IMR-90 (cell line): ENCODE measurements around the gene DBH. TPM values are rescaled to one million over a fixed set of nuclear protein-coding genes. Genes with fewer than 3 reads are reported as not detected.

Experiments
- ATAC-seq: fragments of 200-7000 bp; cut with Tn5 transposase; 2 replicates; pipeline ENCODE4 v1.9.1; 2020; ENCODE audit warnings: low read depth, mild to moderate bottlenecking, moderate library complexity
- BruUV-seq: library from RNA; stranded (reverse); fragments of 400-500 nt; replicated peaks from 2 replicates; lab custom pipeline; 2021; lab: Mats Ljungman, UMichigan
- CTCF ChIA-PET: fragments of 300-600 bp; formaldehyde crosslinking; extraction: SDS; loops from one replicate; lab custom pipeline; 2021; ENCODE audit warnings: antibody characterized with exemption; lab: Yijun Ruan, JAX
- POLR2A ChIA-PET: fragments of 300-600 bp; sonication (Branson Sonifier 250); formaldehyde crosslinking; loops from one replicate; lab custom pipeline; 2022; ENCODE audit warnings: antibody characterized with exemption; ENCODE audit not compliant: unreplicated experiment; lab: Charles Lee
- DNase-seq: peaks from one replicate; pipeline ENCODE4 v3.0.0; 2013
- H2AFZ ChIP-seq: replicated peaks from 2 replicates; pipeline ENCODE3; 2013; ENCODE audit warnings: low read length, mild to moderate bottlenecking; ENCODE audit not compliant: poor library complexity
- H2AK5ac ChIP-seq: 2 replicates; pipeline ENCODE4 v1.6.1; 2013; ENCODE audit warnings: low read depth, low read length, inconsistent platforms
- H2AK9ac ChIP-seq: replicated peaks from 2 replicates; pipeline ENCODE3; 2013; ENCODE audit warnings: mild to moderate bottlenecking, low read depth, low read length, moderate library complexity; ENCODE audit not compliant: poor library complexity
- H2BK120ac ChIP-seq: 2 replicates; pipeline ENCODE4 v1.6.1; 2013; ENCODE audit warnings: low read depth, low read length, inconsistent platforms
- H2BK15ac ChIP-seq: 3 replicates; pipeline ENCODE4 v1.6.1; 2013; ENCODE audit warnings: low read depth, low read length, inconsistent platforms
- H2BK20ac ChIP-seq: 2 replicates; pipeline ENCODE4 v1.6.1; 2013; ENCODE audit warnings: low read depth, mild to moderate bottlenecking, inconsistent platforms, low read length, moderate library complexity
- H2BK5ac ChIP-seq: 2 replicates; pipeline ENCODE4 v1.6.1; 2013; ENCODE audit warnings: mild to moderate bottlenecking, low read depth, low read length, inconsistent platforms; ENCODE audit not compliant: poor library complexity, severe bottlenecking
- H3K14ac ChIP-seq: replicated peaks from 2 replicates; pipeline ENCODE4 v1.6.1; 2013; ENCODE audit warnings: low read depth, low read length, inconsistent platforms
- H3K18ac ChIP-seq: 2 replicates; pipeline ENCODE4 v1.6.1; 2013; ENCODE audit warnings: low read depth, low read length, control low read depth
- H3K23ac ChIP-seq: 2 replicates; pipeline ENCODE4 v1.6.1; 2013; ENCODE audit warnings: low read depth, low read length, inconsistent platforms
- H3K27ac ChIP-seq: 2 replicates; pipeline ENCODE4 v1.5.1; 2013; ENCODE audit warnings: mild to moderate bottlenecking, control low read depth, low read length; ENCODE audit not compliant: insufficient read depth
- H3K27me3 ChIP-seq: 2 replicates; pipeline ENCODE4 v1.6.1; 2013; ENCODE audit warnings: low read length; ENCODE audit not compliant: control insufficient read depth, insufficient read depth
- H3K36me3 ChIP-seq: 2 replicates; pipeline ENCODE4 v1.6.1; 2013; ENCODE audit warnings: low read length, mixed read lengths; ENCODE audit not compliant: control insufficient read depth, insufficient read depth
- H3K4ac ChIP-seq: 2 replicates; pipeline ENCODE4 v1.6.1; 2013; ENCODE audit warnings: low read depth, low read length, inconsistent platforms
- H3K4me1 ChIP-seq: 2 replicates; pipeline ENCODE4 v1.6.1; 2013; ENCODE audit warnings: low read length, mixed read lengths; ENCODE audit not compliant: control insufficient read depth, insufficient read depth
- H3K4me2 ChIP-seq: 2 replicates; pipeline ENCODE4 v1.6.1; 2013; ENCODE audit warnings: low read depth, mild to moderate bottlenecking, control low read depth, low read length, moderate library complexity
- H3K4me3 ChIP-seq: 2 replicates; pipeline ENCODE4 v1.5.1; 2013; ENCODE audit warnings: low read depth, mild to moderate bottlenecking, control low read depth, low read length, moderate library complexity; ENCODE audit not compliant: insufficient read depth
- H3K56ac ChIP-seq: 2 replicates; pipeline ENCODE4 v1.6.1; 2013; ENCODE audit warnings: low read length, inconsistent platforms; ENCODE audit not compliant: insufficient read depth; ENCODE audit errors: extremely low read depth
- H3K79me1 ChIP-seq, 2 experiments: 2 replicates each; pipeline ENCODE4 v1.6.1; 2013; ENCODE audit warnings: low read length in 2 of 2, inconsistent platforms in 1 of 2, low read depth in 1 of 2
- H3K9ac ChIP-seq: 2 replicates; pipeline ENCODE4 v1.6.1; 2013; ENCODE audit warnings: low read depth, low read length, control low read depth
- H3K9me1 ChIP-seq: 2 replicates; pipeline ENCODE4 v1.6.1; 2013; ENCODE audit warnings: low read length, inconsistent platforms; ENCODE audit not compliant: insufficient read depth
- H3K9me3 ChIP-seq: 2 replicates; pipeline ENCODE4 v1.6.1; 2013; ENCODE audit warnings: low read length; ENCODE audit not compliant: control insufficient read depth, insufficient read depth
- H4K20me1 ChIP-seq: 2 replicates; pipeline ENCODE4 v1.6.1; 2013; ENCODE audit warnings: low read length, inconsistent platforms; ENCODE audit not compliant: insufficient read depth
- H4K5ac ChIP-seq: 2 replicates; pipeline ENCODE4 v1.6.1; 2013; ENCODE audit warnings: mild to moderate bottlenecking, low read depth, low read length, control low read depth
- H4K8ac ChIP-seq, 2 experiments: 2 replicates each; pipeline ENCODE4 v1.6.1; 2013; ENCODE audit warnings: low read depth in 2 of 2, low read length in 2 of 2, control low read depth in 1 of 2, inconsistent platforms in 1 of 2
- H4K91ac ChIP-seq: 2 replicates; pipeline ENCODE4 v1.6.1; 2013; ENCODE audit warnings: low read depth, low read length, inconsistent platforms; ENCODE audit not compliant: insufficient read depth
- BHLHE40 ChIP-seq: fragments of 150-350 bp; IDR thresholded peaks from 2 replicates; pipeline ENCODE4 v1.6.1; 2016; ENCODE audit warnings: mild to moderate bottlenecking, low read depth, low read length
- CHD1 ChIP-seq: IDR thresholded peaks from 2 replicates; pipeline ENCODE4 v1.6.1; 2012; ENCODE audit warnings: low read depth, low read length, improper control_type of control experiment
- ELK1 ChIP-seq: fragments of 150-350 bp; IDR thresholded peaks from 2 replicates; pipeline ENCODE4 v1.6.1; 2016; ENCODE audit warnings: low read depth, mild to moderate bottlenecking, low read length, moderate library complexity, borderline replicate concordance
- MAFK ChIP-seq: IDR thresholded peaks from 2 replicates; pipeline ENCODE4 v1.6.1; 2012; ENCODE audit warnings: low read depth, low read length, improper control_type of control experiment
- NFE2L2 ChIP-seq: fragments of 150-350 bp; IDR thresholded peaks from 2 replicates; pipeline ENCODE4 v1.6.1; 2016; ENCODE audit warnings: low read depth, mild to moderate bottlenecking, low read length
- RAD21 ChIP-seq: IDR thresholded peaks from 2 replicates; pipeline ENCODE4 v1.6.1; 2012; ENCODE audit warnings: low read length, improper control_type of control experiment
- RCOR1 ChIP-seq: IDR thresholded peaks from 2 replicates; pipeline ENCODE4 v1.6.1; 2012; ENCODE audit warnings: mild to moderate bottlenecking, low read length, improper control_type of control experiment; ENCODE audit not compliant: insufficient replicate concordance
- RFX5 ChIP-seq: IDR thresholded peaks from 2 replicates; pipeline ENCODE4 v1.8.0; 2012; ENCODE audit warnings: low read depth, mild to moderate bottlenecking, low read length, moderate library complexity
- whole genome bisulfite sequencing, 2 experiments: methylation state at CpG; one replicate each; pipeline versions ENCODE4 v1.1.5 to v1.1.7; 2013; ENCODE audit warnings: missing lambda C conversion rate in 2 of 2; ENCODE audit not compliant: insufficient read length in 1 of 2; ENCODE audit errors: extremely low coverage in 2 of 2; 5-methylcytosine and 5-hydroxymethylcytosine counted together
- dilution Hi-C: fragments of 300-500 bp; cut with HindIII; formaldehyde crosslinking; loops from one replicate; pipeline ENCODE4 v1.14.3; 2018; ENCODE audit warnings: low sequenced_read_pairs; ENCODE audit not compliant: unreplicated experiment
- in situ Hi-C: fragments of 300-500 bp; cut with MboI; formaldehyde crosslinking; loops from 3 replicates; pipeline ENCODE4 v1.14.3; 2019; ENCODE audit warnings: low sequenced_read_pairs, inconsistent platforms, mixed read lengths
- intact Hi-C: fragments of 100-400 bp; cut with micrococcal nuclease; formaldehyde crosslinking; loops from 2 replicates; pipeline ENCODE4 v1.10.0; 2022
- polyA plus RNA-seq, 3 experiments: library from polyadenylated mRNA; depleted of rRNA; stranded (reverse); fragments of >200 nt; gene quantifications; 2 replicates each; pipeline ENCODE4 v1.2.3, GENCODE V29; 2012; ENCODE audit warnings: low replicate concordance in 1 of 3
- total RNA-seq: library from RNA; depleted of rRNA; stranded (reverse); fragments of >200 nt; gene quantifications from 2 replicates; pipeline ENCODE4 v1.2.3, GENCODE V29; 2012

Gene DBH
- total and polyA plus RNA-seq, 2 of the 4 experiments (the other 2 are of a cell fraction) = not detected

- no peak overlapping the region for H4K5ac ChIP-seq
- H2AK9ac ChIP-seq = no peak overlapping the region
- no peak overlapping the region for H3K4ac ChIP-seq
- no peaks in the 10 kb centered on the region for H3K79me1 ChIP-seq
- H3K27me3 ChIP-seq = peaks cover 64% of the 10 kb centered on the region
- no TSS peak for BruUV-seq
- no peak overlapping the region for H3K56ac ChIP-seq
- ChIA-PET CTCF (interaction anchor here (1.7 kb wide), 1 partner anchor 10 kb away, joined by 7 read pairs; no protein-coding TSS in a partner anchor), POLR2A (no interaction called here)
- ATAC-seq (no peak; the same call in 1 of the 2 replicates), DNase-seq (no peak)
- no peak overlapping the region for H2AK5ac ChIP-seq
- no peak for TF ChIP-seq RAD21
- TF ChIP-seq RFX5 = no peak
- TF ChIP-seq BHLHE40 = no peak
- TF ChIP-seq RCOR1 = no peak
- TF ChIP-seq MAFK = no peak
- no peak for TF ChIP-seq ELK1
- TF ChIP-seq NFE2L2 = no peak
- TF ChIP-seq CHD1 = no peak
- H2AFZ ChIP-seq = no peak overlapping the region
- H3K36me3 ChIP-seq = no peaks in the 10 kb centered on the region
- no peak overlapping the region for H3K27ac ChIP-seq
- no peak overlapping the region for H3K4me3 ChIP-seq
- H3K14ac ChIP-seq = no peak overlapping the region
- no peak overlapping the region for H2BK15ac ChIP-seq
- no peaks in the 10 kb centered on the region for H3K4me1 ChIP-seq
- H3K4me2 ChIP-seq = no peak overlapping the region
- H3K9ac ChIP-seq = no peak overlapping the region
- no peak overlapping the region for H2BK5ac ChIP-seq
- H3K9me3 ChIP-seq = no peaks in the 10 kb centered on the region
- no peaks in the 10 kb centered on the region for H3K9me1 ChIP-seq
- H3K18ac ChIP-seq = no peak overlapping the region
- H4K91ac ChIP-seq = no peak overlapping the region
- in situ Hi-C loops (no loop called here), dilution Hi-C loops (no loop called here), intact Hi-C loops (loop anchor here (10.0 kb wide), 1 partner anchor 116 kb away; no protein-coding TSS in a partner anchor)
- H4K8ac ChIP-seq = no peak overlapping the region
- H3K23ac ChIP-seq = no peak overlapping the region
- H4K20me1 ChIP-seq = no peaks in the 10 kb centered on the region
- H2BK20ac ChIP-seq = no peak overlapping the region
- no peak overlapping the region for H2BK120ac ChIP-seq
- 3% methylated on average over 13 of the region's 41 CpGs; no CpG with 5 or more reads in 1 of the 2 experiments for WGBS, 2 experiments
Measured at GRCh38 chr9:133608889-133609288, 27.3 kb upstream of the DBH start.
